ENCODE results near the gene RCAN1. TPM values are rescaled to one million over a fixed set of nuclear protein-coding genes. Genes with fewer than 3 reads are reported as not detected.

RCAN1 gene
- total and polyA plus RNA-seq, 2 of the 13 experiments (the other 11 are each of a cell fraction or from before 2014, with no cell fraction given): 9.4 to 34.1 TPM

- BruUV-seq (replicated peaks): no TSS peak
- Histone ChIP-seq H3K4me3 (replicated peaks in 1 of 3; ENCODE audit: insufficient read depth in 1 of 3, low read depth in 2 of 3, low read length in 3 of 3) (no peak overlapping the region), H2AFZ (ENCODE audit: low read length) (no peak overlapping the region), H4K20me1 (ENCODE audit: insufficient read depth, low read length) (no peaks in the 10 kb centered on the region), H3K79me2 (ENCODE audit: insufficient read depth, low read length) (no peaks in the 10 kb centered on the region), H3K4me1 (ENCODE audit: insufficient read depth, low read length) (peaks cover 31% of the 10 kb centered on the region), H3K27ac (ENCODE audit: extremely low read length, insufficient read depth, low read length) (no peak overlapping the region), H3K9ac (ENCODE audit: insufficient read depth, low read depth, low read length) (no peak overlapping the region), H3K27me3 (ENCODE audit: control insufficient read depth in 1 of 2, insufficient read depth in 2 of 2, low read length in 2 of 2) (no peaks in the 10 kb centered on the region), H3K4me2 (ENCODE audit: low read depth, low read length) (no peak overlapping the region), H3K9me3 (ENCODE audit: low read length) (no peaks in the 10 kb centered on the region), H3K36me3 (replicated peaks in 1 of 2; ENCODE audit: control insufficient read depth in 1 of 2, insufficient read depth in 2 of 2, low read length in 2 of 2) (no peaks in the 10 kb centered on the region)
- in situ Hi-C loops (cut with HindIII; ENCODE audit: extremely low pct_ligation_motif_present, low pct_unique_long_range_greater_than_20kb) (no loop called here), intact Hi-C loops (cut with micrococcal nuclease; ENCODE audit: unreplicated experiment) (no loop called here)
- ATAC-seq: no peak
- ChIA-PET POLR2A (no interaction called here), CTCF (ENCODE audit: low intra/inter-chr PET ratio, low total read pairs) (no interaction called here)
- WGBS (ENCODE audit: low lambda C conversion rate): 86% methylated on average over 5 of the region's 5 CpGs
- DNase-seq (ENCODE audit: low spot score): no peak
- FAIRE-seq: no peak
- no peak for TF ChIP-seq HDAC2 (CRISPR knock-in tag; IDR thresholded peaks at IDR 0.05)
- TF ChIP-seq ATRX (CRISPR knock-in tag; IDR thresholded peaks at IDR 0.05; ENCODE audit: borderline replicate concordance): no peak
- no peak for TF ChIP-seq ZNF792 (CRISPR knock-in tag; IDR thresholded peaks at IDR 0.05)
- TF ChIP-seq SRF (IDR thresholded peaks at IDR 0.05; ENCODE audit: low read depth, low read length): no peak
- no peak for TF ChIP-seq ZNF510 (CRISPR knock-in tag; IDR thresholded peaks at IDR 0.05; ENCODE audit: low read depth)
- TF ChIP-seq MAFF (IDR thresholded peaks at IDR 0.05; ENCODE audit: low read depth, low read length): no peak
- TF ChIP-seq ARID3A (IDR thresholded peaks at IDR 0.05; ENCODE audit: low read depth, low read length): no peak
- no peak for TF ChIP-seq STAT5B (CRISPR knock-in tag; IDR thresholded peaks at IDR 0.05)
- TF ChIP-seq JUN (CRISPR knock-in tag; IDR thresholded peaks at IDR 0.05): no peak
- no peak for TF ChIP-seq SNAPC2 (CRISPR knock-in tag; IDR thresholded peaks at IDR 0.05)
These were observed 17.5 kb downstream of the RCAN1 start for GRCh38 chr21:34597406-34597805.

All from HepG2 (cell line).